HCT116 (cell line): ENCODE results near the gene MSLN.

ENCODE experiments used
- EGR1 ChIP-seq: IDR thresholded peaks from 2 replicates; pipeline ENCODE4 v1.6.1; 2012; ENCODE audit warnings: low read depth
- EZH2 ChIP-seq: fragments of 200-600 bp; sonication (generic); IDR thresholded peaks from 2 replicates; pipeline ENCODE4 v1.6.1; 2017; ENCODE audit warnings: antibody characterized with exemption, mixed run types
- EZH2phosphoT487 ChIP-seq: fragments of 200-600 bp; IDR thresholded peaks from 2 replicates; pipeline ENCODE4 v1.6.1; 2018; ENCODE audit warnings: antibody characterized with exemption, borderline replicate concordance
- POLR2A ChIP-seq: IDR thresholded peaks from 2 replicates; pipeline ENCODE4 v1.7.0; 2011; ENCODE audit warnings: borderline replicate concordance; ENCODE audit not compliant: insufficient read depth, insufficient read length; ENCODE audit errors: extremely low read depth
- POLR2AphosphoS5 ChIP-seq: IDR thresholded peaks from 2 replicates; pipeline ENCODE4 v1.6.1; 2011; ENCODE audit warnings: mild to moderate bottlenecking, low read depth, low read length, moderate library complexity
- RAD21 ChIP-seq: IDR thresholded peaks from 2 replicates; pipeline ENCODE4 v1.6.1; 2012; ENCODE audit warnings: low read depth, mild to moderate bottlenecking
- SRF ChIP-seq: IDR thresholded peaks from 2 replicates; pipeline ENCODE4 v1.6.1; 2012; ENCODE audit warnings: low read depth
- TCF7L2 ChIP-seq: IDR thresholded peaks from 2 replicates; pipeline ENCODE4 v1.7.0; 2011; ENCODE audit warnings: borderline replicate concordance, inconsistent platforms; ENCODE audit not compliant: insufficient read depth, insufficient read length; ENCODE audit errors: extremely low read depth
- TF ChIP-seq, protein P1 (sequence below), 3 experiments: fragments of 200-600 bp in 1 of 3; sonication (generic) in 1 of 3; IDR thresholded peaks in 2 of 3; conservative IDR thresholded peaks in 1 of 3; 2 replicates each; pipeline ENCODE4 v1.5.1; 2012 to 2017; ENCODE audit warnings: low read depth in 2 of 3, low read length in 2 of 3, antibody characterized with exemption in 1 of 3, borderline replicate concordance in 1 of 3, control low read depth in 1 of 3, mild to moderate bottlenecking in 1 of 3, mixed read lengths in 1 of 3, mixed run types in 1 of 3, moderate library complexity in 1 of 3; ENCODE audit not compliant: insufficient read depth in 1 of 3
- TF ChIP-seq, protein P2 (sequence below): IDR thresholded peaks from 2 replicates; pipeline ENCODE4 v1.6.1; 2012; ENCODE audit warnings: low read depth
- TF ChIP-seq, protein P3 (sequence below): IDR thresholded peaks from 2 replicates; pipeline ENCODE4 v1.6.1; 2012

DNA sequence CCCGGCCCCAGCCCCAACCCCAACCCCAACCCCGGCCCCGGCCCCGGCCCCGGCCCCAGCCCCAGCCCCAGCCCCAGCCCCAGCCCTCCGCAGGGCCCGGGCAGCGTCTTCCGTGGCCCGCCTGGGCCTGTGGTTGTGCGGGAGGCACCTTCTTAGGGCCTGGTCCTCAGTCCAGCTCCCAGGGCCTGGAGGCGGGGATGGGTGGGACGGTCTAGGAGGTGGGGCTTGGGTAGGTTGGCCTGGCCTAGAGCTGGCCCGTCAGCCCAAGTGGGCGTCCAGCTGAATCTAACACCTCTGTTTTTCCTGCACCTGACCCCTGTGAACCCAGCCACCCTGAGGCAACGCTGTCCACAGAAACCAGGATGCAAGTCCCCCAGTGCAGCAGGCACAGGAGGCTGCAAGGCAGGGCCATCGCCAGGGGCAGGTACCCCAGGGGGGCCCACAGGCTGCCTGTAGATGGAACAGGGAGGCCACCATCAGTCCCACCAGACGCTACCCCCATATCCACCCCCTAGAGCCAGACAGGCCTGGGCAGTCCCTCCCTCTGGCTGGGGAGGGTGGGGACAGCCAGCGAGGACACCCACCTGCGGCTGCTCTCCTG, 8.8 kb downstream of the MSLN start:
- TF ChIP-seq, protein P1, sequence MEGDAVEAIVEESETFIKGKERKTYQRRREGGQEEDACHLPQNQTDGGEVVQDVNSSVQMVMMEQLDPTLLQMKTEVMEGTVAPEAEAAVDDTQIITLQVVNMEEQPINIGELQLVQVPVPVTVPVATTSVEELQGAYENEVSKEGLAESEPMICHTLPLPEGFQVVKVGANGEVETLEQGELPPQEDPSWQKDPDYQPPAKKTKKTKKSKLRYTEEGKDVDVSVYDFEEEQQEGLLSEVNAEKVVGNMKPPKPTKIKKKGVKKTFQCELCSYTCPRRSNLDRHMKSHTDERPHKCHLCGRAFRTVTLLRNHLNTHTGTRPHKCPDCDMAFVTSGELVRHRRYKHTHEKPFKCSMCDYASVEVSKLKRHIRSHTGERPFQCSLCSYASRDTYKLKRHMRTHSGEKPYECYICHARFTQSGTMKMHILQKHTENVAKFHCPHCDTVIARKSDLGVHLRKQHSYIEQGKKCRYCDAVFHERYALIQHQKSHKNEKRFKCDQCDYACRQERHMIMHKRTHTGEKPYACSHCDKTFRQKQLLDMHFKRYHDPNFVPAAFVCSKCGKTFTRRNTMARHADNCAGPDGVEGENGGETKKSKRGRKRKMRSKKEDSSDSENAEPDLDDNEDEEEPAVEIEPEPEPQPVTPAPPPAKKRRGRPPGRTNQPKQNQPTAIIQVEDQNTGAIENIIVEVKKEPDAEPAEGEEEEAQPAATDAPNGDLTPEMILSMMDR (IDR thresholded peaks at IDR 0.05 in 2 of 3, conservative IDR thresholded peaks at IDR 0.05 in 1 of 3; ENCODE audit: borderline replicate concordance in 1 of 3, insufficient read depth in 1 of 3, low read depth in 2 of 3, low read length in 2 of 3) = no peak
- TF ChIP-seq, protein P2, sequence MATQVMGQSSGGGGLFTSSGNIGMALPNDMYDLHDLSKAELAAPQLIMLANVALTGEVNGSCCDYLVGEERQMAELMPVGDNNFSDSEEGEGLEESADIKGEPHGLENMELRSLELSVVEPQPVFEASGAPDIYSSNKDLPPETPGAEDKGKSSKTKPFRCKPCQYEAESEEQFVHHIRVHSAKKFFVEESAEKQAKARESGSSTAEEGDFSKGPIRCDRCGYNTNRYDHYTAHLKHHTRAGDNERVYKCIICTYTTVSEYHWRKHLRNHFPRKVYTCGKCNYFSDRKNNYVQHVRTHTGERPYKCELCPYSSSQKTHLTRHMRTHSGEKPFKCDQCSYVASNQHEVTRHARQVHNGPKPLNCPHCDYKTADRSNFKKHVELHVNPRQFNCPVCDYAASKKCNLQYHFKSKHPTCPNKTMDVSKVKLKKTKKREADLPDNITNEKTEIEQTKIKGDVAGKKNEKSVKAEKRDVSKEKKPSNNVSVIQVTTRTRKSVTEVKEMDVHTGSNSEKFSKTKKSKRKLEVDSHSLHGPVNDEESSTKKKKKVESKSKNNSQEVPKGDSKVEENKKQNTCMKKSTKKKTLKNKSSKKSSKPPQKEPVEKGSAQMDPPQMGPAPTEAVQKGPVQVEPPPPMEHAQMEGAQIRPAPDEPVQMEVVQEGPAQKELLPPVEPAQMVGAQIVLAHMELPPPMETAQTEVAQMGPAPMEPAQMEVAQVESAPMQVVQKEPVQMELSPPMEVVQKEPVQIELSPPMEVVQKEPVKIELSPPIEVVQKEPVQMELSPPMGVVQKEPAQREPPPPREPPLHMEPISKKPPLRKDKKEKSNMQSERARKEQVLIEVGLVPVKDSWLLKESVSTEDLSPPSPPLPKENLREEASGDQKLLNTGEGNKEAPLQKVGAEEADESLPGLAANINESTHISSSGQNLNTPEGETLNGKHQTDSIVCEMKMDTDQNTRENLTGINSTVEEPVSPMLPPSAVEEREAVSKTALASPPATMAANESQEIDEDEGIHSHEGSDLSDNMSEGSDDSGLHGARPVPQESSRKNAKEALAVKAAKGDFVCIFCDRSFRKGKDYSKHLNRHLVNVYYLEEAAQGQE = no peak
- TF ChIP-seq POLR2AphosphoS5 (no peak), SRF (no peak), POLR2A (no peak), RAD21 (no peak), EGR1 (no peak), EZH2 (no peak), TCF7L2 (no peak), EZH2phosphoT487 (no peak)
- TF ChIP-seq, protein P3, sequence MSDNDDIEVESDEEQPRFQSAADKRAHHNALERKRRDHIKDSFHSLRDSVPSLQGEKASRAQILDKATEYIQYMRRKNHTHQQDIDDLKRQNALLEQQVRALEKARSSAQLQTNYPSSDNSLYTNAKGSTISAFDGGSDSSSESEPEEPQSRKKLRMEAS = no peak
